ENCODE results near the gene GRIP2. TPM values are rescaled to one million over a fixed set of nuclear protein-coding genes. Genes with fewer than 3 reads are reported as not detected.

GRIP2 gene
- total RNA-seq, 1 experiment from 2014 or later = 0.43 TPM

DNA sequence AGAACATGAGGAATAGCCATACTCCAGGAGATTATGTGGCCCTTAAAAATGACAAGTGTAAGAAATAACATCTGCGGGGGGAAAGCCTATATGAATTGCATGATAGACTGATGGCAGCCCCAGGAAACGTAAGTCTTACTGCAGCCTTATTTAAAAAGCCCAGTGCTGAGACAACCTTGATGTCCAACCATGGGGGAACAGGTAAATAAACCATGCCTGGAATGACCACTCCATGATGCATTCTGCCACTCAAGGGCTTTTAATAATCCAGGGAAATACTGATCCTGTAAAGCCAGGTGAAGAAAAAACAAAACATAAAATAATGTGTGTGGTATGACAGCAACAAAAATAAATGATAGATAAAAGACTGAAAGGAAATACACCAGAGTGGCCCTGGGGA is 46.5 kb upstream of the GRIP2 start:
- Histone ChIP-seq H3K9me3 (ENCODE audit: low read depth, low read length, poor library complexity, severe bottlenecking) (no peaks in the 10 kb centered on the region), H3K4me3 (ENCODE audit: low read depth, low read length, poor library complexity, severe bottlenecking) (no peak overlapping the region), H3K36me3 (ENCODE audit: insufficient read depth, low read length, poor library complexity, severe bottlenecking) (no peaks in the 10 kb centered on the region), H3K4me1 (ENCODE audit: insufficient read depth, low read length, poor library complexity, severe bottlenecking) (no peaks in the 10 kb centered on the region), H3K27ac (ENCODE audit: low read depth, low read length, poor library complexity, severe bottlenecking) (no peak overlapping the region), H3K27me3 (replicated peaks; ENCODE audit: insufficient read depth, low read depth, low read length, poor library complexity) (peaks cover 10% of the 10 kb centered on the region)
- POLR2A ChIA-PET (ENCODE audit: low non-redundant PET) = no interaction called here
- BruUV-seq (replicated peaks) = no TSS peak
- no peak for DNase-seq (ENCODE audit: low spot score)
- intact Hi-C loops (cut with micrococcal nuclease; ENCODE audit: unreplicated experiment) = no loop called here
- CTCF ChIA-PET = no interaction called here
- TF ChIP-seq, protein P1, sequence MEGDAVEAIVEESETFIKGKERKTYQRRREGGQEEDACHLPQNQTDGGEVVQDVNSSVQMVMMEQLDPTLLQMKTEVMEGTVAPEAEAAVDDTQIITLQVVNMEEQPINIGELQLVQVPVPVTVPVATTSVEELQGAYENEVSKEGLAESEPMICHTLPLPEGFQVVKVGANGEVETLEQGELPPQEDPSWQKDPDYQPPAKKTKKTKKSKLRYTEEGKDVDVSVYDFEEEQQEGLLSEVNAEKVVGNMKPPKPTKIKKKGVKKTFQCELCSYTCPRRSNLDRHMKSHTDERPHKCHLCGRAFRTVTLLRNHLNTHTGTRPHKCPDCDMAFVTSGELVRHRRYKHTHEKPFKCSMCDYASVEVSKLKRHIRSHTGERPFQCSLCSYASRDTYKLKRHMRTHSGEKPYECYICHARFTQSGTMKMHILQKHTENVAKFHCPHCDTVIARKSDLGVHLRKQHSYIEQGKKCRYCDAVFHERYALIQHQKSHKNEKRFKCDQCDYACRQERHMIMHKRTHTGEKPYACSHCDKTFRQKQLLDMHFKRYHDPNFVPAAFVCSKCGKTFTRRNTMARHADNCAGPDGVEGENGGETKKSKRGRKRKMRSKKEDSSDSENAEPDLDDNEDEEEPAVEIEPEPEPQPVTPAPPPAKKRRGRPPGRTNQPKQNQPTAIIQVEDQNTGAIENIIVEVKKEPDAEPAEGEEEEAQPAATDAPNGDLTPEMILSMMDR (conservative IDR thresholded peaks at IDR 0.05; ENCODE audit: low read depth, low read length) = no peak
- no peak for TF ChIP-seq EZH2 (IDR thresholded peaks at IDR 0.05; ENCODE audit: borderline replicate concordance, low read depth, low read length, poor library complexity, severe bottlenecking)

DNA sequence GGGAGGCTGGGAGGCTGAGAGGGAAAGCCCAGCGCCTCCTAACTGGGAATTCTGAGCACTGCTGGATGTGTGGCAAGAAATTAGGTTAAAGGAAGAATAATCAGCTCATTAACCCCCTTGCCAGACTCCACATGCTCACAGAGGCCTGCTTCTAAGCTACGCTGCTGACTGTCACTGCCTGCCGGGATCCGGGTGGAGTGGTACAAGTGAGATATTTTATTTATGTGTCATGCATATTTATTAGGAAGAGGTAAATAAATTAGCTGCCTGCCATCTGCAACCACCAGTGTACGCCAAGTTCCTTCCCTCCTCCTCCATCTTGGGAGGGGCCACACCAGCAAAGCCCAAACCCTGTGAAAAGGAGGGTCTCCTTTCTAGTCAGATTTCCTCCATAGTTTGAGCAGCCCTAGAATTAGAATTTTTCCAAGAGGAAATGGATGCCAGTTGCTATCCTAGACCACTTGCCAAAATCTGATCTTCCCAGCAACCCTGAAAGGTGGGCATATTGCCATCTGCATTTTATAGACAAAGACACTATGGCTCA is 43.5 kb upstream of the GRIP2 start:
- Histone ChIP-seq H3K4me1 (ENCODE audit: insufficient read depth, low read length, poor library complexity, severe bottlenecking) (no peaks in the 10 kb centered on the region), H3K27me3 (replicated peaks; ENCODE audit: insufficient read depth, low read depth, low read length, poor library complexity) (peaks cover 3% of the 10 kb centered on the region), H3K36me3 (ENCODE audit: insufficient read depth, low read length, poor library complexity, severe bottlenecking) (no peaks in the 10 kb centered on the region), H3K4me3 (ENCODE audit: low read depth, low read length, poor library complexity, severe bottlenecking) (no peak overlapping the region), H3K9me3 (ENCODE audit: low read depth, low read length, poor library complexity, severe bottlenecking) (no peaks in the 10 kb centered on the region), H3K27ac (ENCODE audit: low read depth, low read length, poor library complexity, severe bottlenecking) (no peak overlapping the region)
- no peak for TF ChIP-seq EZH2 (IDR thresholded peaks at IDR 0.05; ENCODE audit: borderline replicate concordance, low read depth, low read length, poor library complexity, severe bottlenecking)
- TF ChIP-seq, protein P1 (conservative IDR thresholded peaks at IDR 0.05; ENCODE audit: low read depth, low read length) = no peak
- intact Hi-C loops (cut with micrococcal nuclease; ENCODE audit: unreplicated experiment) = no loop called here
- ChIA-PET POLR2A (ENCODE audit: low non-redundant PET) (no interaction called here), CTCF (no interaction called here)
- no TSS peak for BruUV-seq (replicated peaks)
- no peak for DNase-seq (ENCODE audit: low spot score)

DNA sequence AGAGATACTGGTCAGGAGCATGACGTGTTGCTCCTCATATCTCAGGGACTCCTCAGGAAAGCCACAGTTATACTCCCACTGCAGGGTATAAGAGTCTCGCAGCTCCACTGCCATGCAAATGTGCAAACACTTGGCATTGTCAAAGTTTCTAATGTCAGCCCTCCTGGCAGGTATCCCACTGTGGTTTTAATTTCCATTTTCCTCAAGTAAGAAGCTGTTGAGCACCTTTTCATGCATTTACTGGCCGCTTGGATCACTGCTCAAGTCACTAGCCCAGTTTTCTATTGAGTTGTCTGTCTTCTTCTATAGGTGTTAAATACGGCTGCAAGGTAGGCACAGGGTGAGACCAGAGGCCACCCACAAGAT is 41.9 kb upstream of the GRIP2 start:
- Histone ChIP-seq H3K4me1 (ENCODE audit: insufficient read depth, low read length, poor library complexity, severe bottlenecking) (no peaks in the 10 kb centered on the region), H3K36me3 (ENCODE audit: insufficient read depth, low read length, poor library complexity, severe bottlenecking) (no peaks in the 10 kb centered on the region), H3K27me3 (replicated peaks; ENCODE audit: insufficient read depth, low read depth, low read length, poor library complexity) (no peaks in the 10 kb centered on the region), H3K4me3 (ENCODE audit: low read depth, low read length, poor library complexity, severe bottlenecking) (no peak overlapping the region), H3K9me3 (ENCODE audit: low read depth, low read length, poor library complexity, severe bottlenecking) (no peaks in the 10 kb centered on the region), H3K27ac (ENCODE audit: low read depth, low read length, poor library complexity, severe bottlenecking) (no peak overlapping the region)
- TF ChIP-seq, protein P1 (conservative IDR thresholded peaks at IDR 0.05; ENCODE audit: low read depth, low read length) = no peak
- no peak for TF ChIP-seq EZH2 (IDR thresholded peaks at IDR 0.05; ENCODE audit: borderline replicate concordance, low read depth, low read length, poor library complexity, severe bottlenecking)
- intact Hi-C loops (cut with micrococcal nuclease; ENCODE audit: unreplicated experiment) = no loop called here
- no TSS peak for BruUV-seq (replicated peaks)
- CTCF ChIA-PET = interaction anchor here (0.6 kb wide), 1 partner anchor 34 kb away, joined by 3 read pairs; no protein-coding TSS in a partner anchor
- no peak for DNase-seq (ENCODE audit: low spot score)
- POLR2A ChIA-PET (ENCODE audit: low non-redundant PET) = no interaction called here
